Hematopoietic multipotent progenitor cell treated with erythropoietin and hydrocortisone succinate and interleukin-3 and kit ligand, for 4 days (in vitro differentiated cells): ENCODE results near the gene KRTAP5-2.
A peak's percentile ranks its signal among the peaks of the same experiment; 100 is the strongest.
"Not testable (repeated sequence)": the region's sequence is repeated elsewhere in the genome, so short reads cannot be mapped to it uniquely, and the experiment has no call there.

Experiments
- DNase-seq: peaks from one replicate; pipeline ENCODE4 v3.0.0-alpha.2; 2015

The KRTAP5-2 gene

GRCh38 chr11:1586699-1587098 is 11.4 kb downstream of the KRTAP5-2 start:
- no peak for DNase-seq

DNA sequence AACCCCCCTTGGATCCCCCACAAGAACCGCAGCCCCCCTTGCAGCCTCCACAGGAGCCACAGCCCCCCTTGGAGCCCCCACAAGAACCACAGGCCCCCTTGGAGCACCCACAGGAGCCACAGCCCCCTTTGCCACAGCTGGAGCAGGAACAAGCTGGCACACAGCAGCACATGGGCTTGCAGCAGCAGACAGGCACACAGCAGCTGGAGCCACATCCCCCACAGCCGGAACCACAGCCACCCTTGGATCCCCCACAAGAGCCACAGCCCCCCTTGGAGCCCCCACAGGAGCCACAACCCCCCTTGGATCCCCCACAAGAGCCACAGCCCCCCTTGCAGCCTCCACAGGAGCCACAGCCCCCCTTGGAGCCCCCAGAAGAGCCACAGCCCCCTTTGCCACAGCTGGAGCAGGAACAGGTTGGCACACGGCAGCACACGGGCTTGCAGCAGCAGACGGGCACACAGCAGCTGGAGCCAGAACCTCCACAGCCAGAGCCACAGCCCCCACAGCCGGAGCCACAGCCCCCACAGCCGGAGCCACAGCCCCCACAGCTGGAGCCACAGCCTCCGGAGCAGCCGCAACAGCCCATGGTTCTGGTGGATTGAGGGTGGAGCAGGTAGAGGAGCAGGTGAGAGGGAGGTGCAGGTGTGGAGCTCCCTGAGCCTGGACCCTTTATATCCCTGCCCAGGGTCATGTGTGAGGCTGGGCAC is 13.3 kb downstream of the KRTAP5-2 start, which contains the start of gene KRTAP5-1:
TSS of gene KRTAP5-1 (minus strand) at position 623 of the 710 bp plus-strand sequence. CDS start at position 589, 34 bp downstream.
- DNase-seq: not testable (repeated sequence)

DNA sequence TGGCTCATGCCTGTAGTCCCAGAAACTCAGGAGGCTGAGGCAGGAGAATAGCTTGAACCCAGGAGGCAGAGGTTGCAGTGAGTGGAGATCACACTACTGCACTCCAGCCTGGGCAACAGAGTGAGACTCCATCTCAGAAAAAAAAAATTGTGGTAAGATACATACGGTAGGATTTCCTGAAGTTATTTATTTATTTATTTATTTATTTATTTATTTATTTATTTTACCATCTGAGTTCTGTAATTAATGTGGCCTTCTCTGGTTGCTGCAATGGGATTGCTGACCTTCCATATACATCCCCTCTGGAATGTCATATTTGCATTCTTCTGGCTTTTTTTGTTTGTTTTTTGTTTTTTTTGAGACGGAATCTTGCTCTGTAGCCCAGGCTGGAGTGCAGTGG is 15.2 kb downstream of the KRTAP5-2 start:
- DNase-seq: not testable (repeated sequence)

DNA sequence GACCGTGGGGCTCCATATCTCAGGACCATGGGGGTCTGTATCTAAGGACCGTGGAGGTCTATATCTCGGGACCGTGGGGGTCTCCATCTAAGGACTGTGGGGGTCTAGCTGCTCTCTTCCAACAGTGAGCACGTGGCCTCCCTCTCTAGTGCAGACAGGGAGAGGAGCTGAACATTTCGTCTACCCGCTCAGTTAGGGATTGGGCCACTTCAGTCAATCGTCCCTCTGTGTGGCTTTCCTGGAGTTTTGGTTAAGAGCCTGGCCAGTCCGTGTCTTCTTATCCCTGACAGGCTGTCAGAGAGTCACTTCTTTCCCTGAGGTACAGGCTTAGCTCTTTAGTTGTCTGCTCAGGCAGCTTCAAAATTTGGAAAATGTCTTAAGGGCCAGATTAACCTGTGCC is 16.1 kb downstream of the KRTAP5-2 start:
- DNase-seq: no peak

GRCh38 chr11:1576825-1577224 is 21.3 kb downstream of the KRTAP5-2 start:
- DNase-seq: no peak

GRCh38 chr11:1575756-1576155 is 22.3 kb downstream of the KRTAP5-2 start:
- DNase-seq: not testable (repeated sequence)

DNA sequence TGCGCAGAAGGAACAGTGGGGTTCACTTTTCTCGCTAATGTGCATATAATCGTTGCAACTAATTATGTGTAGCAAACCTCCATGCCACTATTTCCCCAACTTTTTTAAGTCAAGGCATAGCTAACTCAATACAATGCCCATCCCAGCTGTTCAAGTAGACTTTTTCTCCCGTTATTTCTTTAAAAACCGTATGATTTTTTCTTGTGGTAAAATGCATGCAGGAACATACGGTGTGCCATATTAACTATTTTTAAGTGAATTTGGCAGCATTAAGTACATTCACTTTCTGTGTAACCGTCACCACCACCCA is 23.2 kb downstream of the KRTAP5-2 start:
- no peak for DNase-seq

GRCh38 chr11:1574238-1574932 is 23.7 kb downstream of the KRTAP5-2 start:
- peak; percentile 68 for DNase-seq

DNA sequence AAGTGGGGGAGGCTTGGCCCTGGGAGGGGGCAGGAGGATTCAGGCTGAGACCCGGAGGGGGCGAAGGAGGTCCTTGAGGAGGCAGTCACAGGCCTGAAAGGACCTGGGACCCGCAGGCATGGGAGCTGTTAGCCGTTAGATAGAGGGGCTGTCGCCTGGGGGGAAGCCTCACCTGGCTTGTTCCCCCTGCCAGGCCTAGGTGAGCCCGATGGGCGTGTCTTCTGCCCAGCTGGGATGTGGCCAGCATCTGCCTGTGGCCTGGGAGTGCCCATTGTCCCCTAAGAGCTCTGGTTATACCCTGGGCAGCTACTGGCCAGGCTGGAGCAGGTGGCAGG is 24.2 kb downstream of the KRTAP5-2 start:
- no peak for DNase-seq

GRCh38 chr11:1573077-1573902 is 24.8 kb downstream of the KRTAP5-2 start:
- DNase-seq: no peak

DNA sequence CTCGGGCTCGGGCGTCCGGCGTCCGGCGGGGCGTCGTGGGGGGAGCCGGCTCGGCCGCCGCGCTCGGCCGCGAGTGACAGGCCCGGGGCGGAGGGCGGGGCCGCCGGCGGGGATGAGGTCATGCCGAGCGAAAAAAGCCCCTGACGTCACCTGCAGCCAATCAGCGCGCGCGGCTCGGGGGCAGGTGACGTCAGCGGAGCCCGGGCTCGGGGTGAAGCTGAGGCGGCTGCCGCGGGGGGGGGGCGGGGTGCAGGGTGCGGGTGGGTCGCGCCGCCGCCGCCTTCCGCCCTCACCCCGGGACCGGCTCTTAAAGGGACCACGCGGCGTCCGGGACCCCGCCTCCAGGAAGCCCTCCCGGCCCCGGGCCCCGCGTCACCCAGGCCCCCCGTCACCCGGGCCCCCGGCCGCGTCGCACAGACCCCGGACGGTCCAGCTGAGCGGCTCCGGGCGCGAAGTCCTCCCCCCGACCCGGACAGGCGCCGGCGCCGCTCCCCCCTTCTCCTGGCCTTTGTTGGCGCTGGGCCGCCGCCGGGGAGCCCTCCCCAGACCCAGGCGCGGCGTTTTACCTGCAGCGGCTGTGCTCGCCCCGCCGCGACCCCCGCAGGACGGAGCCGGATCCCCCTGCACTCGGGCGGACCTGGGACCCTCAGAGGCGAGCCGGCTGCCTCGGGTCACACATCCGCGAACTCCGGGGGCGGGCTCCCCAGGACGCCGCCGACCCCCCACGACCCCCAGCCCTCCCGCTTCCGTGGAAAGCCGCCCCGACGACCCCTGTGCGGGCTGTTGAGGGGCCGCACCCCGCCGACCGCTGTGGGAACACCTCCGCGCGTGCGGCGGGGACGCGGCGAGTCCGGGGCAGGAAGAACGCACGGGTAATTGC is 25.7 kb downstream of the KRTAP5-2 start, which contains the start of gene DUSP8:
TSS of gene DUSP8 (minus strand) at position 75 of the 880 bp plus-strand sequence. CDS start 6,445 bp downstream, outside the sequence.
- DNase-seq: peak; percentile 83

- DNase-seq: no peak
Observed at GRCh38 chr11:1571760-1572196, 26.3 kb downstream of the KRTAP5-2 start.

DNA sequence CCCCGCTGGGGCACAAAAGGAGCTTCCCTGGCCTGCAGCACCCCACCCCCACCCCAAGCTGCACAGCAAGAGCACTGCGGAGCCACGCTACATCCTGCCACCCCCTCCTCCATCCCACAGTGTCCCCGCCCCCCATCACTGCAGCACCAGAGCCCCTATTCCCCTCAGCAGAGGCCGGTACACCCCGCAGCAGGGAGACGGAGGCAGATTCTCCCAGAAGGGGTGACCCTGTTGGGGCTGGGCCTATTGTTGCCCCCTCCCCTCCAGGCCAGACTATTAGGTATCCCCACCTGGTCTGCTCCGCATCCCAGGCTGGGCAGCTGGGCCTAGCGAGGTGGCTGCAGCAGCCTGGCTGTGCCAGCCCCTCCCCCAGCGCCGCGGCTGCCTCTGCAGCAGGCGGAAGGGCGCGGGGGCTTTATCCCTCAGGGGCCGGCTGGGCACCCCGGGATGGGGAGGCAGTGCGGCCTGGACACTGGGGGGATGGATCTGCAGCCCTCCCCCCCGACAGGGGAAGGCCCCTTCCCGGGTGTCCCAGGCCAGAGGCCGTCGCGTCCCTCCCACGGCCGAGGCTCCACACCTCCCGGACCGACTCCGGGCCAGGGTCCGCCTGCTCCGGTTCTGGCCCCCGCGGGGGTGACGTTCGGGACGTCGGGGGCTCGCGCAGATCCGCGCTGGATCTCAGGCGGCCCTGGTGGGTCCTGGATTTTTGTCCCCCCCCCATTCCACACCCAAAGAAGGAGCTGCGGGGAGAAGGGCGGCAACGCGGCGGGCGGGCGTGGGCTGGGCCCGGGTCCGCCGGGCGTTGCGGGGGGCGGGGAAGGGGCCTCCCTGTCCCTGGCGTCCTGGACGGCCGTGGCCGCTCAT is 27.0 kb downstream of the KRTAP5-2 start:
- no peak for DNase-seq

DNA sequence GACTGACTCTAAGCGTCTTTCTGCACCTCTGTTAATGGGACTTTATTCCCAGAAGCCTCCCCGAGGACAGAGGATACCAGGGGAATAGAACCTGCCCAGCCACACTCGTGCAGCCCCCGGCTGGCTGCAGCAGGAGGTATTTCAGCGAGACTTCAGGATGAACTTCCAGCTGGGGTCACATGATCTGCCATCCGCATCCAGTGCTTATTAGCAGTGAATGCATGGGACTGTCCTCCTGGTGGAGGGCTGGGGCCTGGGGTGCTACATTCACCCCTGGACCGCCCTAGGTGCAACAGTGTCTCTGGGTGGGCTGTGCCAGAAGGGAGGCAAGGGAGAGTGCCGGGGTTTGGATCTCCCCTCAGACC is 27.6 kb downstream of the KRTAP5-2 start:
- no peak for DNase-seq

GRCh38 chr11:1570001-1570453 is 28.1 kb downstream of the KRTAP5-2 start:
- no peak for DNase-seq

GRCh38 chr11:1569251-1569780 is 28.8 kb downstream of the KRTAP5-2 start:
- no peak for DNase-seq

DNA sequence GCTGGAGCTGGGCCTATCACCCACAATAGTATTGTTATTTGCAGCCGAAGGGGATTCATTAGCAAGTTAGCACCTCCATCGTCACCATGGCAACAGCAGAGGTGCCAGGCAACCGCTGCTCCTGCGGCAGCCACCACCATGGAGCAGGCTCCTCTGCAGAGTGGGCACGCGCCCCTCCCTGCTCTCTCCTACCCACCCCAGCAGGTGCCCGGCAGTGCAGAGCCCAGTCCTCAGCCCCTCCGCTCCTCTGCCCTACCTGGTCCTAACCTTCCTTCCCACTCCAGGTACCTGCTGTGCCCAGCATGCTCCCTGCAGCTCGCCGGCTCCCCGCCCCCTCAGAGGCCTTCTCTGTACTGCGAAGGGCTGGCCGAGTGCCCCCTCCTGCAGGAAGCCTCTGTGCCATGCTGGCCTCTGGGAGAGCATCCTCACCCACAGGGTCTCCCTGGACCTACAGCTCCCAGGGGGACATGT is 29.6 kb downstream of the KRTAP5-2 start:
- peak; percentile 45 for DNase-seq

DNA sequence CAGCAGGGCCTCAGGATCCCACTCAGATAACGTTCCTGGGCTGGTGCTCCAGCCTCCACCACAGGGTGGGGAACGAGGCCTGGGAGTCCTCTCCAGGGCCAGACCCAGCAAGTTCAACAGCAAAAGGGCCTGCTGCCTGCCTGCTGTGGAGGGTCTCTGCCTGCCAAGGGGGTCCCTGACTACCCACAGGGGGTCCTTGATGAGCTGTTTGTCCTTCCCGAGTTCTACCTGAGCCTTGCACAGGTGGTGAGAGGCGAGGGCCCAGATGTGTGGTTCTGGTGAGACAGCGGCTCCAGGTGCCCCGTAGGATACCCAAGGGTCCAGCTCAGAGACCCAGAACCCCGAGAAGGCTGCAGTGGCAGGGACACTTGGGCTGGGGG is 30.4 kb downstream of the KRTAP5-2 start:
- no peak for DNase-seq

DNA sequence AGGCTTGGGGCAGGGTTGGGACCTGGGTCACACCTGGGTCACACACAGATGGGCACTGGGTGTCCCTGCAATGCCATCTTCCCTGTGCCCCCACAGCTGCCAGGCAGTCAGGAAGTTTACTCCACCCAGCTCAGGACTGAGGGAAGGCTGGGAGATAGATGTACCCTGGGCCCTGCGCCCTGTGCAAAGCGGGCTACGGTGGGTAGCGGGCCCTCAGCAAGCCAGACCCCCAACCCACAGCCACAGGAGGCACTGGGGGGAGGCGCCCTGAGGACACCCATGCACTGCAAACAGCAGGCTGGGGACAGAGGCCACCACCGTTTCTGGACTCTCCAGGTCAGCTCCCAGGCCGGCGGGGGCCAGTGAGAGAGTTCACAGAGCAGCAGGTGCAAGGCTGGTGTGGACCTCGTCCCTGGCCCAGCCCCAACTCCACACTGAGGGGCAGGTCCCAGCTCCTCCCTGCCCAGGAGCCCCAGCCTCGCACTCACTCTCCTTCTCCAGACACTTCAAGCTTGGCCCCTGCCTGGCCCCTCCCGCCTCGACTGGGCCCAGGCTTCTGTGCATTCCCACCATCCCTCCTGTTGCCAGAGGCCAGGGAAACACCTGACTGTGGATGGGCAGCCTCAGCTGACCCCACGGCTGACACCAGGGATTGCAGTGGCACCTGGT is 30.9 kb downstream of the KRTAP5-2 start:
- DNase-seq: no peak

GRCh38 chr11:1566381-1567051 is 31.6 kb downstream of the KRTAP5-2 start:
- DNase-seq: no peak
